Posterior cingulate gyrus (tissue), 11 donors: ENCODE data around the gene CLCN7.

Experiments used
- DNase-seq, 10 donors: peaks; one replicate each; pipeline versions ENCODE4 v3.0.0 to v3.0.0-alpha.2; 2020 to 2021; ENCODE audit warnings: mixed read lengths in 3 of 10
- intact Hi-C: fragments of 100-400 bp; cut with DNase I; formaldehyde crosslinking; loops from one replicate; pipeline ENCODE4 v1.15.1; 2023

The CLCN7 gene

DNA sequence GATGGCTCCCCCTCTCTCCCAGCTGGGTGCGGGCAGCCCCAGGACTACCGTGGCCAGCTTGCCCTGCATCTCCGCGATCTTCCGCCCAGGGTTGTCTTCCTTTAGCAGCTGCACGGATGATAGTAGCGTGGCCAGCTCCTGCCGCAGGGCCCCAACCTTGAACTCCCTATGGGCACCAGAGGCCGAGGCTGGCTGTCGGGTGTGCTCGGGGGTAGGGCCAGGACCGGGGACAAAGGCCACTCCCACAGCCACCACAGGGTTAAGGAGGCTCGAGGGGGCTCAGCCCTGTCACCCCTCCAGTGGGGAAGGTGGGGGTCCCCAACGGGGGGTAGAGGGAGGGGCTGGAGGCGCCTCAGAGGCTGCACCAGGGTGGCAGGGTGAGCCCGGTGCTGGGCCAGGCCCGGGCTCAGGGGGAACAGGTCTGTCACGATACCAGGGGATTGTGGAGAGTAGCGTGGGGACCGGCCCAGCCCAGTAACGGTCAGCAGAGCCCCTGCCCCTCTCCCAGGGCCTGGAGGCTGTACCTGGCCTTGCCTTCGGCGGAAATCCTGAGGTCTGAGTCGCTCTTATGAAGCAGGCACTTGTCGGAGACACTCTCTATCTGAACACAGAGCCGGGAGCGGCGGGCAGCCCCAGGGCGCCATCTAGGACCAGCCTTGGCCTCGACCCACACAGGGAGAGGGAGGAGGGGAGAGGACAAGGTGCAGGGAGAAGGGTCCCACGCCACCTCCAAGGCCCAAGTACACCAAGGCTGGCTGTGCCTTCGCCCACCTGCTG, 38.7 kb downstream of the CLCN7 start:
- DNase-seq = no peak
- intact Hi-C loops = no loop called here

GRCh38 chr16:1434644-1435592, 39.9 kb downstream of the CLCN7 start:
- DNase-seq = no peak
- intact Hi-C loops = no loop called here

DNA sequence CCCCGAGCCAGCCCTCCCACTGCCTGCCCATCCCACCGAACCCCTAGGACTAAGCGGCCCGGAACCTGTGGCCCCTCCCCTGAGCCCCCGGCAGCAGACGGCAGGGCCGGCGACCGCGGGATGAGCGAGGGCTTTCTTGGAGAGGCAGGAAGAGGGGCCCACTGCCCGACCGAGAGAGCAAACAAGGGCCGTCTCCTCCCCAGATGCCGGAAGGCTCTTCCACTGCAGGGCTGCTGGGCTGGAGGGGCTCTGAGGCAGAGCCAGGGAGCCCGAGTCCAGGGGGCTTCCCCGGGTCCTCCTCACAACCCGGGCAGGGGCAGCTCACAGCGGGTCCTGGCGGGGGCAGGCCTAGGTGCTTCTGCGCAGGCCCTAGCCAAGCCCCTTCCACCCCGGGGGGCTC, 41.1 kb downstream of the CLCN7 start:
- DNase-seq = no peak
- intact Hi-C loops = no loop called here

DNA sequence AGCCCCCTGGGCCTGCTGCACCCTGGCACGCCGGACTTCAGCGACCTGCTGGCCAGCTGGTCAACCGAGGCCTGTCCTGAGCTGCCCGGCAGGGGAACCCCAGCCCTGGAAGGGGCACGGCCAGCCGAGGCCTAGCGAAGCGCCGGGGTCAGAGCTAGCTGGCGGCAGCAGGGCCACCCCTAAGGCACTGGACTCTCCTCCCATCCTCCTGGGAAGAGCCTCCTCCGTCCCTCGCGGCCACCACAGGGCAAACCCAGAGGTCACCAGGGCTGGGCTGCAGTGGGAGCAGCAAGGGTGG, 41.6 kb downstream of the CLCN7 start:
- DNase-seq = no peak
- intact Hi-C loops = no loop called here

GRCh38 chr16:1432388-1433262, 42.2 kb downstream of the CLCN7 start:
- intact Hi-C loops = no loop called here
- no peak for DNase-seq

- intact Hi-C loops = no loop called here
- DNase-seq = no peak
Measured at GRCh38 chr16:1431497-1432270, 43.1 kb downstream of the CLCN7 start.

- DNase-seq = no peak
- intact Hi-C loops = no loop called here
Measured at GRCh38 chr16:1430759-1431496, 43.9 kb downstream of the CLCN7 start, which contains the start of gene PERCC1. PERCC1 (plus strand) TSS chr16:1431078; CDS start chr16:1432594, 1,516 bp downstream.

- no peak for DNase-seq
- intact Hi-C loops = no loop called here
Measured at GRCh38 chr16:1430214-1430758, 44.5 kb downstream of the CLCN7 start.

DNA sequence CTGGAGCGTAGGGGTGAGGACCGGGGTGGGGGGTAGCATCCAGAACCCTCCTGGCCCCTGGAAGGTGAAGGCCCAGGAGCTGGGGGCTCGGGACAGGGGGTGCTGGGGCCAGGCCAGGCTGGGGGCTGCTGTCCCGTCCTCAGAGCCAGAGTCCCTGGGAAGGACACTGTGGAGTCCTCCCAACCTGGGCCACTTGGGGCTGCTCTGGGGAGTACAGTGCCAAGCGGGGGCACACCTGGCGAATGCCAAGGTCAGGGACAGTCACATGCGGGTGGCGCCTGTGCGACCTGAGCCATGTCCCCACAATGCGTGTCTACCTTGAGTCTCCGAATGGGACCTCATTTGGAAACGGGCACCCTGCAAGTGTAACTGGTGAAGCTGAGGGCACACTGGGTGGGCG, 45.2 kb downstream of the CLCN7 start:
- intact Hi-C loops = no loop called here
- peak in 1 of 10 donors; percentile 70 for DNase-seq

DNA sequence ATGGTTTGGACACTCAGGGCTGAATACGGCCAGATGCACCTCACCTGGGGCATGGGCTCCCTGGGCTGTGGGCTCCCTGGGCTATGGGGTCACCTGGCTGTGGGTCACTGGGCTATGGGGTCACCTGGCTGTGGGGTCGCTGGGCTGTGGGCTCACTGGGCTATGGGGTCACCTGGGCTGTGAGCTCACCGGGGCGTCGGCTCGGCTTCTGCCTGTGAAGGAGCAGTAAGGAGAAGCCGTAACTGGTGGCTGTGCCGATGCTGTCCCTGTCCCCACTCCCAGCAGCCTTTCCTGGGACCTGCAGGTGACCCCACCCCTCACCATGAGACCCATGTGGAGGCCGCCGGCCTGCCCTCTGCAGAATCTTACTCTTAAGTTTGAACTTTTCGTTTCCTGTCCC, 45.8 kb downstream of the CLCN7 start:
- intact Hi-C loops = no loop called here
- peak in 1 of 10 donors; percentile 80 for DNase-seq

- peak in 1 of 10 donors; percentile 85 for DNase-seq
- intact Hi-C loops = no loop called here
Measured at GRCh38 chr16:1428511-1428910, 46.3 kb downstream of the CLCN7 start.

DNA sequence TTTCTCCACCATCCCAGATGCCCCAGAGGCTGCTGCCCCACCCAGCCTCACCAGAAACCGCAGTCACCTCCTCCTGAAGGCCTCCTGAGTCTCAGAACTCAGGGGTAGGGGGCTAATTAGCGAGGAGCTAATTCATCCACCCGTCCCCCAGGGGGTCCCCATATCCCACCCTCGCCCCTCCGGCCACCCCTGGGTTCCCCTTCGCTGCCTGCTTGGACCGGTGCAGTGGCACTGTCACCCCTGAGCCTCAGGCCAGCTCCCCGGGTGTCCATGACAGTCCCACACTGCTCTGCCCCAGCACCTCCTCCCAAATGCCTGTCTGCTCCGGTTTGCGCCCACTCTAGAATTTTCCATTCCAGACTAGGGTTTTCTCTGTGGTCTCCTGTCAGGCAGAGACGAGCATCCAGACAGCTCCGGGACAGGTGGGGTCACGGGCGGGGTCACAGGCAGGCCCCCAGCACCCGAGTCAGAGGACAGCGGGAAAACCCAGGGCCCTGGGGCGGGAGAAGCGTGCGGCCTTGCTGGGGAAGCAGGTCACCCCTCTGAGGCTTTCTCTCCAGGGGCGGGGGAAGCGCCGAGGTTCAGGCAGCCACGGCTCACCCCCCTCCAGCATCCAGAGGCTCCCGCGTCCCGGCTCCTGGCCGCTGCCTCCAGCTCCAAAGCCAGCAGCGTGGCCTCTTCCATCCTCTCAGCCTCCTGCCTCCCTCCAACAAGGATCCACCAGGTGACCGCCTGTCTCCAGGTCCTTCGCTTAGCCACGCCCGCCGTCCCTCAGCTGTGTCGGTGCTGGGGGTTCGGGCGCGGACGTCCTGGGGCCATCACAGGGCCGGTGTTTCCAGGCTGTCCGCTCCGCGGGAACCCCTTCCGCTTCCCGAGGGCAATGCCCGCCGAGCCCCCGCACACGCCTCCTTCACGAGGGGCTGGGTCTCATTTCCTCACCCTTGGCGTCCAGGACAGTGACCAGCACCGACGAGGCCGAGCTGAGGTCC, 47.1 kb downstream of the CLCN7 start:
- peak in 1 of 10 donors; percentile 80 for DNase-seq
- intact Hi-C loops = no loop called here

GRCh38 chr16:1426734-1427471, 47.9 kb downstream of the CLCN7 start:
- peak in 1 of 10 donors; percentile 70 for DNase-seq
- intact Hi-C loops = no loop called here

DNA sequence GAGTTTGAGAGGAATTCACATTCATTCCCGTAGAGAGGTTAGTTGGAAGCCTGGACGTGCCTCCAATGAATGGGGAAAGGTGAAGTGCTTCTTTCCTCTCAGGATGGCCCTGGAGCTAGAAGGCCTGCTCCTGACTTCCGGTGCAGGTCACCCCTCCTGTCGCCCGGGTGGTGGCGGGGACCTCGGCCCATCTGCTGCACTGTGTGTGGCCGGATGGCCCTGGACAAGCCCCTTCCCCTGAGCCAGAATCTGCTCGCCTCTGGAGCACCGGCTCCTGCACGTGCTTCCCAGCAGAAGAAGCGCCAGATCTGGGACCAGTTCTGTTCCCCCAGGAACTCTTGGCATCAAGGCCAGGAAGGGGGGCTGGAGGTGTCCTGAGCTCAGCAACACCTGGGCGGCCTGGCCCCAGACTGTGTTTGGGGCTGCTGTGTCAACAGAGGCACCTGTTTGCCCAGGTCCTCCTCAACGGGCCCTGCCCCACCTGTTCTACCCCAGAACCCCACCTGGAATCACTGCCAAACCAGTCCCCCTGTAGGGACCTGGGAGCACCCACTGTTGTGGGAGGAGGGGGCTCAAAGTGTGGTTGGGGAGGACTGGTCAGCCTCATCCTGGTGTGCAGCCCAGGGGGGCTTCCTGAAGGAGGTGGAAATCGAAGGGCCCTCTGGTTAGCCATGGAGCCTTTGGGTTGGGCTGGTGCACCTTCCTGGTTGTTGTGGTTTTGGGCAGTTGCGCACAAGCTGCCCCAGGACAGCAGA, 49.0 kb downstream of the CLCN7 start:
- intact Hi-C loops = no loop called here
- DNase-seq = peak in 1 of 10 donors; percentile 67

- DNase-seq = no peak
- intact Hi-C loops = no loop called here
Measured at GRCh38 chr16:1424028-1424427, 50.8 kb downstream of the CLCN7 start.

DNA sequence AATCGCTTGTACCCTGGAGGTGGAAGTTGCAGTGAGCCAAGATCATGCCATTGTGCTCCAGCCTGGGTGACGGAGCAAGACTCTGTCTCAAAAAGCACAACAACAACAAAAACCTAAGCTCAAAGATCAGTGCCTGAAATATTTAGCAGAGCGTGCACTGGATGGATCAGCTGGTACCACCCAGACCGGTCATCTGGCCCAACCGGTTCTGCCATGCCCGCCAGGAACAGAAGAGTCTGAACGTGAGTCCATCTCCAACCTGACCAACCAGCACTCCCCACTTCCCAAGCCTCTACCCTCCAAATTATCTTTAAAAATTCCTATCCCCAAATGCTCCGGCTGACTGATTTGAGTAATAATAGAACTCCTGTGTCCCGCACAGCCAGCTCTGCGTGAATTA, 52.8 kb downstream of the CLCN7 start:
- no peak for DNase-seq
- intact Hi-C loops = no loop called here
